ENCODE data around the gene ZSWIM1. TPM values are rescaled to one million over a fixed set of nuclear protein-coding genes. Genes with fewer than 3 reads are reported as not detected.

The ZSWIM1 gene
- total and polyA plus RNA-seq, 2 of the 13 experiments (the other 11 are each of a cell fraction or from before 2014, with no cell fraction given) = 9.5 to 11.7 TPM

DNA sequence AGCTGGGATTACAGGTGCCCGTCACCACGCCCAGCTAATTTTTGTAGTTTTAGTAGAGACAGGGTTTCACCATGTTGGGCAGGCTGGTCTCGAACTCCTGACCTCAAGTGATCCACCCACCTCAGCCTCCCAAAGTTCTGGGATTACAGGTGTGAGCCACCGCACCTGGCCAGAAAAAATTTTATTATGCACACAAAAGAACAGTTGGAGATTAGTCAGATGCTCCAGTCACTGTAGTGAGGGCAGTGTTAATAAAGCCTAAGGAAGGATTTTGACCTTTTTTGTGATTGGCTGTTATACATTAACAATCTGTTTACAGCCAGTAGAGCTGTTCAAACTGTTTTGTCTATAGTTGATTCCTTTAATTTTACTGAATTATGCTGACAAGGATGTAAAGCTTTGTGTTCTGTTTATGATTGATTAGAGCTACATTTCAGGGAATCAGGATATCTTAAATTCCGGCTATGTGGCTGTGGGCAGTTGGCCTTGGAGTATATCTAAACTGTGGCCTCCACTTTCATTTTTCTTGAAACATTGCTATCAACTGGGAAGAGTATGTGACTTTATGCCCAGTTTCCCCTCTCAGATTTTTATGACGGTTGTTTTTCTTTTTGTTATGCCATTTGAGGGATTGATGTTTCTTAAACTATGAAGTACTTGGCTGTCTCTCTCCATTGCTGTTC lies 13.8 kb upstream of the ZSWIM1 start (continued):
- TF ChIP-seq, protein P1, sequence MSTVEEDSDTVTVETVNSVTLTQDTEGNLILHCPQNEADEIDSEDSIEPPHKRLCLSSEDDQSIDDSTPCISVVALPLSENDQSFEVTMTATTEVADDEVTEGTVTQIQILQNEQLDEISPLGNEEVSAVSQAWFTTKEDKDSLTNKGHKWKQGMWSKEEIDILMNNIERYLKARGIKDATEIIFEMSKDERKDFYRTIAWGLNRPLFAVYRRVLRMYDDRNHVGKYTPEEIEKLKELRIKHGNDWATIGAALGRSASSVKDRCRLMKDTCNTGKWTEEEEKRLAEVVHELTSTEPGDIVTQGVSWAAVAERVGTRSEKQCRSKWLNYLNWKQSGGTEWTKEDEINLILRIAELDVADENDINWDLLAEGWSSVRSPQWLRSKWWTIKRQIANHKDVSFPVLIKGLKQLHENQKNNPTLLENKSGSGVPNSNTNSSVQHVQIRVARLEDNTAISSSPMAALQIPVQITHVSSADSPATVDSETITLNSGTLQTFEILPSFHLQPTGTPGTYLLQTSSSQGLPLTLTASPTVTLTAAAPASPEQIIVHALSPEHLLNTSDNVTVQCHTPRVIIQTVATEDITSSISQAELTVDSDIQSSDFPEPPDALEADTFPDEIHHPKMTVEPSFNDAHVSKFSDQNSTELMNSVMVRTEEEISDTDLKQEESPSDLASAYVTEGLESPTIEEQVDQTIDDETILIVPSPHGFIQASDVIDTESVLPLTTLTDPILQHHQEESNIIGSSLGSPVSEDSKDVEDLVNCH (CRISPR knock-in tag; IDR thresholded peaks at IDR 0.05) = no peak
- no peak for TF ChIP-seq SP1 (IDR thresholded peaks at IDR 0.05)
- no peak for TF ChIP-seq SP1 (CRISPR knock-in tag; IDR thresholded peaks at IDR 0.05)
- no peak for TF ChIP-seq ZBTB1 (CRISPR knock-in tag; IDR thresholded peaks at IDR 0.05; ENCODE audit: borderline replicate concordance)
- TF ChIP-seq ZFP1 (CRISPR knock-in tag; IDR thresholded peaks at IDR 0.05) = no peak
- TF ChIP-seq, protein P2, sequence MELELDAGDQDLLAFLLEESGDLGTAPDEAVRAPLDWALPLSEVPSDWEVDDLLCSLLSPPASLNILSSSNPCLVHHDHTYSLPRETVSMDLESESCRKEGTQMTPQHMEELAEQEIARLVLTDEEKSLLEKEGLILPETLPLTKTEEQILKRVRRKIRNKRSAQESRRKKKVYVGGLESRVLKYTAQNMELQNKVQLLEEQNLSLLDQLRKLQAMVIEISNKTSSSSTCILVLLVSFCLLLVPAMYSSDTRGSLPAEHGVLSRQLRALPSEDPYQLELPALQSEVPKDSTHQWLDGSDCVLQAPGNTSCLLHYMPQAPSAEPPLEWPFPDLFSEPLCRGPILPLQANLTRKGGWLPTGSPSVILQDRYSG (CRISPR knock-in tag; IDR thresholded peaks at IDR 0.05) = 0 out of 2 replicates have a peak, but pooled peaks have one; percentile 52
- TF ChIP-seq MATR3 (CRISPR knock-in tag; IDR thresholded peaks at IDR 0.05) = no peak
- TF ChIP-seq, protein P3, sequence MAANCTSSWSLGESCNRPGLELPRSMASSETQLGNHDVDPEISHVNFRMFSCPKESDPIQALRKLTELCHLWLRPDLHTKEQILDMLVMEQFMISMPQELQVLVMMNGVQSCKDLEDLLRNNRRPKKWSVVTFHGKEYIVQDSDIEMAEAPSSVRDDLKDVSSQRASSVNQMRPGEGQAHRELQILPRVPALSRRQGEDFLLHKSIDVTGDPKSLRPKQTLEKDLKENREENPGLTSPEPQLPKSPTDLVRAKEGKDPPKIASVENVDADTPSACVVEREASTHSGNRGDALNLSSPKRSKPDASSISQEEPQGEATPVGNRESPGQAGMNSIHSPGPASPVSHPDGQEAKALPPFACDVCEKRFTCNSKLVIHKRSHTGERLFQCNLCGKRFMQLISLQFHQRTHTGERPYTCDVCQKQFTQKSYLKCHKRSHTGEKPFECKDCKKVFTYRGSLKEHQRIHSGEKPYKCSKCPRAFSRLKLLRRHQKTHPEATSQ (CRISPR knock-in tag; IDR thresholded peaks at IDR 0.05; ENCODE audit: borderline replicate concordance) = no peak
- TF ChIP-seq SMAD3 (CRISPR knock-in tag; IDR thresholded peaks at IDR 0.05) = no peak
- 0 out of 2 replicates have a peak, but pooled peaks have one; percentile 7 for TF ChIP-seq NFYC (CRISPR knock-in tag; IDR thresholded peaks at IDR 0.05)
- TF ChIP-seq, protein P4, sequence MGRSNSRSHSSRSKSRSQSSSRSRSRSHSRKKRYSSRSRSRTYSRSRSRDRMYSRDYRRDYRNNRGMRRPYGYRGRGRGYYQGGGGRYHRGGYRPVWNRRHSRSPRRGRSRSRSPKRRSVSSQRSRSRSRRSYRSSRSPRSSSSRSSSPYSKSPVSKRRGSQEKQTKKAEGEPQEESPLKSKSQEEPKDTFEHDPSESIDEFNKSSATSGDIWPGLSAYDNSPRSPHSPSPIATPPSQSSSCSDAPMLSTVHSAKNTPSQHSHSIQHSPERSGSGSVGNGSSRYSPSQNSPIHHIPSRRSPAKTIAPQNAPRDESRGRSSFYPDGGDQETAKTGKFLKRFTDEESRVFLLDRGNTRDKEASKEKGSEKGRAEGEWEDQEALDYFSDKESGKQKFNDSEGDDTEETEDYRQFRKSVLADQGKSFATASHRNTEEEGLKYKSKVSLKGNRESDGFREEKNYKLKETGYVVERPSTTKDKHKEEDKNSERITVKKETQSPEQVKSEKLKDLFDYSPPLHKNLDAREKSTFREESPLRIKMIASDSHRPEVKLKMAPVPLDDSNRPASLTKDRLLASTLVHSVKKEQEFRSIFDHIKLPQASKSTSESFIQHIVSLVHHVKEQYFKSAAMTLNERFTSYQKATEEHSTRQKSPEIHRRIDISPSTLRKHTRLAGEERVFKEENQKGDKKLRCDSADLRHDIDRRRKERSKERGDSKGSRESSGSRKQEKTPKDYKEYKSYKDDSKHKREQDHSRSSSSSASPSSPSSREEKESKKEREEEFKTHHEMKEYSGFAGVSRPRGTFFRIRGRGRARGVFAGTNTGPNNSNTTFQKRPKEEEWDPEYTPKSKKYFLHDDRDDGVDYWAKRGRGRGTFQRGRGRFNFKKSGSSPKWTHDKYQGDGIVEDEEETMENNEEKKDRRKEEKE (IDR thresholded peaks at IDR 0.05) = no peak
- 0 out of 2 replicates have a peak, but pooled peaks have one; percentile 50 for TF ChIP-seq ZFAT (CRISPR knock-in tag; conservative IDR thresholded peaks at IDR 0.05)
- peak; percentile 77 for TF ChIP-seq MAFF (IDR thresholded peaks at IDR 0.05; ENCODE audit: low read depth, low read length)
- TF ChIP-seq, protein P5, sequence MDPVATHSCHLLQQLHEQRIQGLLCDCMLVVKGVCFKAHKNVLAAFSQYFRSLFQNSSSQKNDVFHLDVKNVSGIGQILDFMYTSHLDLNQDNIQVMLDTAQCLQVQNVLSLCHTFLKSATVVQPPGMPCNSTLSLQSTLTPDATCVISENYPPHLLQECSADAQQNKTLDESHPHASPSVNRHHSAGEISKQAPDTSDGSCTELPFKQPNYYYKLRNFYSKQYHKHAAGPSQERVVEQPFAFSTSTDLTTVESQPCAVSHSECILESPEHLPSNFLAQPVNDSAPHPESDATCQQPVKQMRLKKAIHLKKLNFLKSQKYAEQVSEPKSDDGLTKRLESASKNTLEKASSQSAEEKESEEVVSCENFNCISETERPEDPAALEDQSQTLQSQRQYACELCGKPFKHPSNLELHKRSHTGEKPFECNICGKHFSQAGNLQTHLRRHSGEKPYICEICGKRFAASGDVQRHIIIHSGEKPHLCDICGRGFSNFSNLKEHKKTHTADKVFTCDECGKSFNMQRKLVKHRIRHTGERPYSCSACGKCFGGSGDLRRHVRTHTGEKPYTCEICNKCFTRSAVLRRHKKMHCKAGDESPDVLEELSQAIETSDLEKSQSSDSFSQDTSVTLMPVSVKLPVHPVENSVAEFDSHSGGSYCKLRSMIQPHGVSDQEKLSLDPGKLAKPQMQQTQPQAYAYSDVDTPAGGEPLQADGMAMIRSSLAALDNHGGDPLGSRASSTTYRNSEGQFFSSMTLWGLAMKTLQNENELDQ (CRISPR knock-in tag; IDR thresholded peaks at IDR 0.05; ENCODE audit: borderline replicate concordance) = no peak
- peak; percentile 76; the same call in 1 of the 2 replicates for TF ChIP-seq ADNP (CRISPR knock-in tag; IDR thresholded peaks at IDR 0.05)
- TF ChIP-seq ZNF329 (CRISPR knock-in tag; IDR thresholded peaks at IDR 0.05; ENCODE audit: low read depth) = no peak
